ENCODE results near the gene DAD1.

DNA sequence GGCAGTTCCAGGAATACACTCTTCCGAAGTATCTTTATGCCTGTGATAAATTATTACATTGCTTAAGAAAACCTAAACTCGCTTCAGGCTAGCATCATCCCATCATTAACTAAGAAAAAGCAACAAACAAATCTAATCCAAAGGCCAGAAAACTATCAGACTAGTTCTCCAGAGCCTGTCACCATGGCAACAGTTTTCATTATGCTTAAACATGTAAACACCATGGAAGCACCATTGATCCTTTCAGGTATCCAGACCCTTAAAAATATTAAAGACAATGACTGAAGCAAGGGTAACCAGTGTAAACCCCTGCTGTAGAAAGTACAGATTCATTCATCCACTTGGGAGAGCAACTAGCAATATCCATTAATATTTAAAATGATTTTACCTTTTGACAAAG is 9.8 kb downstream of the DAD1 start:
- TF ChIP-seq POLR2A (IDR thresholded peaks at IDR 0.05), result no peak
- TF ChIP-seq, protein P1, sequence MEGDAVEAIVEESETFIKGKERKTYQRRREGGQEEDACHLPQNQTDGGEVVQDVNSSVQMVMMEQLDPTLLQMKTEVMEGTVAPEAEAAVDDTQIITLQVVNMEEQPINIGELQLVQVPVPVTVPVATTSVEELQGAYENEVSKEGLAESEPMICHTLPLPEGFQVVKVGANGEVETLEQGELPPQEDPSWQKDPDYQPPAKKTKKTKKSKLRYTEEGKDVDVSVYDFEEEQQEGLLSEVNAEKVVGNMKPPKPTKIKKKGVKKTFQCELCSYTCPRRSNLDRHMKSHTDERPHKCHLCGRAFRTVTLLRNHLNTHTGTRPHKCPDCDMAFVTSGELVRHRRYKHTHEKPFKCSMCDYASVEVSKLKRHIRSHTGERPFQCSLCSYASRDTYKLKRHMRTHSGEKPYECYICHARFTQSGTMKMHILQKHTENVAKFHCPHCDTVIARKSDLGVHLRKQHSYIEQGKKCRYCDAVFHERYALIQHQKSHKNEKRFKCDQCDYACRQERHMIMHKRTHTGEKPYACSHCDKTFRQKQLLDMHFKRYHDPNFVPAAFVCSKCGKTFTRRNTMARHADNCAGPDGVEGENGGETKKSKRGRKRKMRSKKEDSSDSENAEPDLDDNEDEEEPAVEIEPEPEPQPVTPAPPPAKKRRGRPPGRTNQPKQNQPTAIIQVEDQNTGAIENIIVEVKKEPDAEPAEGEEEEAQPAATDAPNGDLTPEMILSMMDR (IDR thresholded peaks at IDR 0.05), result no peak

Measured in sigmoid colon (tissue), 3 donors.